GM13976 (cell line): ENCODE measurements around the gene DAGLA.

Source experiments
- DNase-seq: peaks from one replicate; pipeline ENCODE4 v3.0.0; 2012; ENCODE audit warnings: low spot score
- CTCF ChIP-seq: IDR thresholded peaks from 2 replicates; pipeline ENCODE4 v1.5.1; 2012; ENCODE audit warnings: borderline replicate concordance, mild to moderate bottlenecking; ENCODE audit not compliant: insufficient read depth; ENCODE audit errors: extremely low read depth, missing control alignments, control extremely low read depth
- in situ Hi-C: fragments of 300-500 bp; cut with MboI; formaldehyde crosslinking; loops from one replicate; pipeline ENCODE4 v1.12.0; 2022; ENCODE audit warnings: low sequenced_read_pairs, mixed read lengths, inconsistent platforms; ENCODE audit not compliant: unreplicated experiment

Gene DAGLA

GRCh38 chr11:61713464-61713863 lies 33.3 kb downstream of the DAGLA start:
- no peak for DNase-seq
- TF ChIP-seq CTCF, result no peak
- in situ Hi-C loops, result no loop called here

DNA sequence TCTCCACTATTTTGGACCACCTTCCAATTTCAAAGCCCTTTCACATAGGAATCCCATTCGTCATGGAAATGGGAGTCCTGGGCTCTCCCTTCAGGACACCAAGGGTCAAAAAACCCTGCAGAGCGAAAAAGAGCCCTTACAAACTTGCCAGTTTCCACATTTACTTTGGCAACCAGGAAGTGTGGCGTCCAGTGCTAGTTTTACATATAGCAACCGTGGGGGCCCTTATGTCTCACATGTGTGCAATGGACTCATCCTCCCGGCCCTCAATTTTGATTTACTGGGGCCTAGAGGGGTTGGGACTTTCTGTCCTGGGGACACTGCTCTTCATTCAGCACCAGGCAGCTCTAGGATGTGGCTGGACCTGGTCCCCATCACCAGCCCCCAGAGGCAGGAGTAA lies 33.7 kb downstream of the DAGLA start:
- TF ChIP-seq CTCF, result no peak
- DNase-seq, result no peak
- in situ Hi-C loops, result no loop called here

DNA sequence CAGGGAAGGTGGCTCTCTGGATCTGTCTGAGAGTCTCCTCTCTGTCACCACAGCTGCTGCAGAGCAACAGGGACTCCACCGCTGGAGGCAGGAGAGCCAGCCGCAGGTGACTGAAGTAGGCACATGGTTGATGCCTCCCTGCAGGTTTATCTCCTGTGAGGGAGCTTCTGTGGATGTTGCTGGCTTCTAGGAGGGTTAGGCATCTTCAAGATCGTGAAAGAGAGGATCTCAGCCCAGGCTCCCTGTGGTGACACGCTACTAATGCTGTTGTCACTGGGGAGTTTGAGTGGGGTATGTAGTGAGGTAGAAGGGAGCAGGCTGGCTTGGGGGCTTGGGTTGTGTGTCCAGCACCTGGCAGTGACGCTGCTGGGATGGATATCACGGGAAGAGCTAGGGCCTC lies 34.1 kb downstream of the DAGLA start:
- TF ChIP-seq CTCF, result no peak
- in situ Hi-C loops, result no loop called here
- DNase-seq, result no peak

GRCh38 chr11:61714916-61715315 lies 34.7 kb downstream of the DAGLA start:
- no peak for DNase-seq
- in situ Hi-C loops, result no loop called here
- no peak for TF ChIP-seq CTCF

- DNase-seq, result no peak
- in situ Hi-C loops, result no loop called here
- TF ChIP-seq CTCF, result no peak
These were observed 35.7 kb downstream of the DAGLA start for GRCh38 chr11:61715867-61716266.

DNA sequence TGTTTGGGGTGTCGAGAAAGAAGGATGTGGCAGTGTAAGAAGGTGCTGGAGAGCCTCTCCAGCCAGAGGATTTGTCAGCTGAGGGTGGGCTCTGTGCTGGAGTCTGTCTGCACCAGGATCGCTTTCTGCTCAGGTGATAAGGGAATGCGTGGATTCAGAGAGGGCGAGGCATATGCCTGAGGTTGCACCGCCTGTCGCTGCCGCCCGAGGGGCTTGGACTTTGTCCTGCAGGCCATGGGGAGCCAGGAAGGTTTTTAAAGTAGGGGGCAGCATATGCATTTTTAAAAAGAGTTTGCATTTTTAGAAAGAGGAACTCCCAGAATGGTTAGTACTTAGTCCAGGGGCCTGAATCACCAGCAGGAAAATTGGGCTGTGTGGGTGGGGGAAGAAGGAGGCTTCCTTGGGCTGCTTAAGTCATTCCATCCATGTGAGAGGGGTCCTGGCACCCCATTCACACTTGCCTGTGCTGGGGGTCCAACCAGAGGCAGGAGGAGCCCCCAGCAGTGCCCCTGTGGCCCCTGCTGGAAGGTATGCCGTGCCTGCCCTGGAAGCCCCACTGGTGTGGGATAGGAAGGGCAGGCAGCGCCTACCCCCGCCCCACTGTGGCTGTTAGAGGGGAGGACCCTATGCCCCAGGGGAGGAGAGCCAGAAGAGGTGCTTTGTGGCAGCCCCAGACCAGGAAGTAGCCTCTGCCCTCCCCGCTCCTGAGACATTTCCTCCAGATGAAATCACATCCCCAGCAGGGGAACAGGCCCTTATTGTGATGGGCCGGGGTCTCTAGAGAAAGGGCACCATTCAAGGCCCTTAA lies 36.5 kb downstream of the DAGLA start:
- in situ Hi-C loops, result no loop called here
- no peak for DNase-seq
- TF ChIP-seq CTCF, result no peak
